HG02852 (cell line): ENCODE results near the gene ZNF48.

Experiments used
- ATAC-seq: cut with Tn5 transposase; IDR thresholded peaks from one replicate; pipeline ENCODE4 v1.9.1; 2021; ENCODE audit warnings: mild to moderate bottlenecking, moderate library complexity; ENCODE audit not compliant: unreplicated experiment

The ZNF48 gene

DNA sequence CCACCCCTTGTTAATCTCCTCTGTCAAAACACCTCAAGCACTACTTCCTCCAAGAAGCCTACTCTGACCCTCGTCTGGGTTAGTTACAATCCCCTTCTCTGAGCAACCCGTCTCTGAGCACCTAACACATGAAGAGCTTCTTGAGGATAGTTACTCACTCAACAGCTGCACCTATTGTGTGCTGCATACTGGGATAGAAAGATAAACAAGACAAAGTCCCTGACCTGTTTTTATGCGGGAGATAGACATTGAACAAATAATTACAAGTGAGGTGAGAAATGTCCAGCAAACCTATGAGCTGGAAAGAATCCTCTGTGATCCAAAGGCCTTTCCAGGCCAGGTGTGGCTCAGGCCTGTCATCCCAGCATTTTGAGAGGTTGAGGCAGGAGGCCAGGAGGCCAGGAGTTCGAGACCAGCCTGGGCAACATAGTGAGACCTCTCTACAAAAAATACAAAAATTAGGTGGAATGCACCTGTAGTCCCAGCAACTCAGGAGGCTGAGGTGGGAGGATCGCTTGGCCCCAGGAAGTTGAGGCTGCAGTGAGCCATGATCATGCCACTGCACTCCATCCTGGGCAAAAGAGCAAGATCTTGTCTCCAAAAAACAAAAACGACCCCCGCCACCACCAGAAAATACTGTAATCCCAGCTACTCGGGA is 6.7 kb downstream of the ZNF48 start:
- no peak for ATAC-seq

DNA sequence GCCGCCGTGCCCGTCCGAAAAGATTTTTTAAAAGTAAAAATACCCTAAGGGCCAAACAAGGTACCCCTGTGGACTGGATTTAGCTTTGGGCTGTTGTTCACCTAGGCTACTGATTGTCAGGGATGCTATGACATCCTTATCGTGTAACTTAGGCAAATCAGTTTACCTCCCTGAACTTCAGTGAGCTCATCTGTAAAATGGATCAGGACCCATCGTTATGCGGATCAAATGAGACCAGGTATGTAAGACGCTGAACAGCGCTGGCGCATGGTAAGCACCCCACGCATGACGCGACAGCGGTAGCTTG is 11.5 kb downstream of the ZNF48 start:
- ATAC-seq, result peak; percentile 4

DNA sequence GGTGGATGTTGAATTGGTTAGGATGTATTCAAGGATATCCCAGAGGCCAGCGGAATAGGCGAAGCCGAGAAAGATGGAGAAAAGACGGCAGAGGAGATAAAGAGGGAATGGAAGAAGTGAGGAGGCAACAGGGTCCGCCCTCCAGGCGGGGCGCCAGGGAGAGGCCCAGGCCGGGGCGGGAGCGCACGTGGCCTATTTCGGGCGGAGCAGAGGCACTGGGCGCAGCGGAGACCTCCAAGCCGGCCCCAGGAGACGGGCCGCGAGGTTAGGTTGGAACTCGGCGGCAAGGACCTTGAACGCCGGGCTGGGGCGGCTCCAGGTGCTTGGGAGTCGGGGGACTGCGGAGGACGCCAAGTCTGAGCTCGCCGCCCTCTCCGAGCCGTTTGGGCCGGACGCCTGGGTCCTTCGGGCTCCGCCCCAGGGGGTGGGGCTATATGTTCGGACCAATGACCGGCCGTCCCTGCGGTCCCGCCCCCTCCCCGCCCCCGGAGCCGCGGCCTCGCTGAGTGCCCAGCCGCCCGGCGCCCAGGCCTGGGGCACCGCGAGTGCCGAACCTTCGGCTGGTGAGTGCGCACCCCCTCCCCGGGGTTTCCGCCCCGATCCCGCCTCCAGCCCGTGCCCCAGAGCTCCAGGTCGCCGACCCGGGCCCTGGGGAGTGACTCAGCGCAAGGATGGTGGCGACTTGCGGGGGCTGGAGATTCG is 12.0 kb downstream of the ZNF48 start, which contains the start of gene ZNF771:
TSS of gene ZNF771 (plus strand) at position 505 of the 702 bp plus-strand sequence. CDS start 448 bp downstream, outside the sequence.
- peak; percentile 76 for ATAC-seq

DNA sequence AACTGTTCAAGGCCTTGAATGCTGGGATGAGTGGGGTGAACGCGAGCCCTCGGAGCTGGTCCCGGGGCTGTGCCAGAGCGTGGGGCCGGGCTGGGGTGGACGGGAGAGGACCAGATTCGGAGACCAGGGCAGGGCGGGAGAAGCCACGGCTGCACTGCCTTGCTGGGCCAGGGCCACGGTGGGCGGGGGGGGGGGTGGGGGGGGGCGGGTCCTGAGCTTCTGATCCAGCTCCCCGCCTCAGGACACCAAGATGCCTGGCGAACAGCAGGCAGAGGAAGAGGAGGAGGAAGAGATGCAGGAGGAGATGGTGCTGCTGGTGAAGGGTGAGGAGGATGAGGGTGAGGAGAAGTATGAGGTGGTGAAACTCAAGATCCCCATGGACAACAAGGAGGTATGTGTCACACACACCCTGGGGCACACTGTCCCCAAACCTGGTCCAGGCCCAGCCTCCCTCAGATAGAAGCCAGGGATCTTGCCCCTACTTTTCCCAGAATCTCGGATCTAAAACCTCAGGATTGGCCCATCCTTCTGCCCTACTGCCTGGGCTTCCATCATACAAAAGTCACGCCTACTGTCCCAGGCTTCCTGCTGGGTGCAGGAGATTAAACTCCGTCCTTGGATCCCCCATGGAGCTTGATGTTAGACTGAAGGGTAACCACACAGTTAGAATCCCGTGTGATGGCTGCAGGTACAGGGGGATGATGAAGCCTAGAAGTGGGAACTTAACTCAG is 12.7 kb downstream of the ZNF48 start:
- no peak for ATAC-seq

DNA sequence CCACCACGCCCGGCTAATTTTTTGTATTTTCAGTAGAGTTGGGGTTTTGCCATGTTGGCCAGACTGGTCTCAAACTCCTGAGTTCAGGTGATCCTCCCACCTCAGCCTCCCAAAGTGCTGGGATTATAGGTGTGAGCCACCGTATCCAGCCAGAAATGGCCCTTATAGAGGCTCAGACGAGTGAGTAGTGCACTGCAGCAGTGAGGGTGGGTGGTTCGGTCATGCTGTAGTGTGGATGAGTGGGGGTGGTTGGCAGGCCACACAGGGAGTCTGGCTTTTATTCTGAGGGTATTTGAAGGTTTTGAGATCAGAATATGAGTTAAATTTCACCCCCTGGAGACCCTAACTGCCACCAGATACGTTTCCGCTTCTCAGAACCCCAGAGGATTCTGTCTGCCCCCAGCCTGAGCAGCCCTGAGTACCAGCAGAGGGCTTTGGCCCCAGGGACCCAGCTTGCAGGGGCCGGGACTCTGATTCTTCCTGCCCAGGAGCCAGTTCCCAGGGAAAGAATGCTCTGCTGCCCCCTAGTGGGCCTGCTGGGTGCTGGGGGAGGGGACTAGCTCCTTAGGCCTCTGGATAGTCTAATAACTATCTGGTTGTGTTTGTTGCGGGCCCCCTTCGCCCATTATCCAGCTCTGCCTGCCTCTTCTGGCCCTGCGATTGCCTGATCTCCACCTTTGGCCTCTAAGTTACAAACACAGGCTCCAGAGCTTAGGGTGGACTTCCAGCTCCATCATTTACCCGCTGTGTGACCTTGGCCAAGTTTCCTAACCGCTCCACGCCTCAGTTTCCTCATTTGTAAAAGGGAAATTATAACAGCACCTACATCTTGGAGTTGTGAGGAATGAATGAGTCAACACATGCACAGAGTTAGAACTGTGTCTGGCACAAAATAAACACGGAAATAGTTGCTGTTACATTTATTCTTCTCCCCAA is 14.2 kb downstream of the ZNF48 start:
- no peak for ATAC-seq

DNA sequence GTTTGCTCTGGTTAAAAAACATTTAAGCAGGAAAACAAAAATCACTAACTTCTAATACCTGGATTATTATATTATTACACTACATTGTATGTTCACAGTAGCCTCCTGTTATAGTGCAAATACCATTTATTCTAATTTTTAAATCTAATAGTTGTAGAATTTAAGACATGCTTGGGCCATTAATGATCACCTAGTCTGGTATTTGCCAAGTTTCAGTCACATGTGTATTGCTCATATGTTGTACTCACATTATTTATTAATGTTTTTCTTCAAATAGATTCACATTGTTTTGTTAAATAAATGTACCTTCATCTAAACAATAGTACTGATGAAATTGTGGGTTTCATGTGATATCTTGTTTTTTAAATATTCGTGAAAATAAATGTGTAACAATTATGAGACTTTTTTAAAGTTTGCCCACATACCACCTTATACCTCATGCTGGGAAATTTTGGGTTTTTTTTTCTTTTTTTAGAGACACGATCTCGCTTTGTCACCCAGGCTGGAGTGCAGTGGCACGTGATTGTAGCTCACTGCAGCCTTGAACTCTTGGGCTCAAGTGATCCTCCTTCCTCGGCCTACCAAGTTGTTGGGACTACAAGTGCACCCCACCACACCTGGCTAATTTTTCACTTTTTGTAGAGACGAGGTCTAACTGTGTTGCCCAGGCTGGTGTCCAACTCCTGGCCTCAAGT is 18.0 kb downstream of the ZNF48 start:
- ATAC-seq, result no peak

DNA sequence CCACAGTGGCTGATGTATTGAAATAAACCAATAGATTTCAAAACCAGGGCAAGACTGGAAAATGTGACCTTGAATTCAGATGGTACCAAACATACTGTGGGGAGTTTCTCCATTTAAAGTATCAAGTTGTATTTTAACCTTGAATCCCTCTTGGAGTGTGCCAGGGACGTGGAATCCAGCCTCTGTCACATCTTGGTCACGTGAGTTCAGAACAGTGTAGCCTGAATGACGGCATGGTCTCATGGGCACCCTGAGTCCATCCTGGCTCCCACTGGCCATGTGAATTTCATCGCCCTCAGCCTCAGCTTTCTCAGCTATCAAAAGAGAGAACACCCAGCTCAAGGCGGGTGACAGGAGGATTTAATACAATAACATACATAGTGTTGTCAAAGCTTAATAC is 18.9 kb downstream of the ZNF48 start:
- no peak for ATAC-seq

DNA sequence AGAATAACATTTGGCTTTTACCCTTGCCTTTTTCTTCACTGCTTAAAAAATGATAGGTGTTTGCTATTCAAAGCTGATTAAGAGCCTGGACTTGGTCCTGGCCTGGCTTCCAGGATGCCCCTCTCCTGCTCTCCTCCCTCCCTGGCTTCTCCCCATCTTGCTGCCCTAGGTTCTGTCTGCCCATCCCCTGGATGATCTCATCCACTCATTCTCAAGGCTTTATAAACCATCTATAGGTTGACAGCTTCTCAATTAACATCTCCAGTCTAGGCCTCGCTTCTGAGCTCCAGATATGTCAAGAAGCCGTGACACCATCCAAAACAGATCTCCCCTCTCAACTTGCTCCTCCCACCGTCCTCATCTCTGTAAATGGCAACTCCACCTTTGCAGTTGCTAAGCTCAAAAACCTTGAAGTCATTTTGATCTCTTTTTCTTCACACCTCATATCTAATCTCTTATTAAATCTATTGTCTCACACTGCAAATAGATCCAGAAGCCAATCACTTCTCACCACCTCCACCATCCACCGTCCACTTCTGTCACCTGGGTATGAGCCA is 20.9 kb downstream of the ZNF48 start:
- no peak for ATAC-seq

DNA sequence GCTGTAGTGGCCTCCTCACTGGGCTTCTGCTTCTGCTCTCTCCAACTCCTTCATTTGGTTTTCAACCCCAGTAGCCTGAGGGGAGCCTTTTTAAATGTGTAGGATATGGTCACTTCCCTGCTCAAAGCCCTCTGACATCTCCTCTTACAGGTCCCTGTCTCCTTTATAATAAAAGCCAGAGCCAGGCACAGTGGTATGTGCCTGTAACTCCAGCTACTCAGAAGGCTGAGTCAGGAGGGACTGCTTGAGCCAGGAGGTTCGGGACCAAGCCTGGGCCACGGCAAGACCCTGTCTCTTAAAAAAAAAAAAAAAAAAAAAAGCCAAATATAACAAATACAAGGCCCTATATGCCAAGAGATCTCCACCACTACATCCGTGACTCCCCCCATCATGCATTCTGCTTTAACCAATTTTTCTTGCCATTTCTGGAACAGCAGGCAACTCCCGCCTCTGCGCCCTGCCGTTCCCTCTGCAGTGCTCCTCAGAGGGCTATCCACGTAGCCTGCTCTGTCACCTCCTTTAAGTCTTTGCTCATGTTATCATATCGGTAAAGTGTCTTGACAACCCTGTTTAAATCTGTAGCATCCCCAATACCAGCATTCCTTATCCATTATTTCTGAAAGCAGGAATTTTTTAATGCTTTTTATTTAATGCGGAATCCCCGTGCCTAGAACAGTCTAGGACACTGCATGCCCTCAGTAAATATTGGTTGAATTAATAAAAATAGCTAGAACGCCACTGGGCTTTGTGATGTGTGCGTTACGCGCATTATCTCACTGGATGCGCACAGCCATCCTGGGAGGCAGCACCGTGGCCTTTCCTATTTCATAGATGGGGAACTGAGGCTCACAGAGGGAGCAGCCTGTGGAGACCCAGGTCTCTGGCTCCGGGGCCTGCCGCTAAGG is 21.7 kb downstream of the ZNF48 start:
- ATAC-seq, result no peak

DNA sequence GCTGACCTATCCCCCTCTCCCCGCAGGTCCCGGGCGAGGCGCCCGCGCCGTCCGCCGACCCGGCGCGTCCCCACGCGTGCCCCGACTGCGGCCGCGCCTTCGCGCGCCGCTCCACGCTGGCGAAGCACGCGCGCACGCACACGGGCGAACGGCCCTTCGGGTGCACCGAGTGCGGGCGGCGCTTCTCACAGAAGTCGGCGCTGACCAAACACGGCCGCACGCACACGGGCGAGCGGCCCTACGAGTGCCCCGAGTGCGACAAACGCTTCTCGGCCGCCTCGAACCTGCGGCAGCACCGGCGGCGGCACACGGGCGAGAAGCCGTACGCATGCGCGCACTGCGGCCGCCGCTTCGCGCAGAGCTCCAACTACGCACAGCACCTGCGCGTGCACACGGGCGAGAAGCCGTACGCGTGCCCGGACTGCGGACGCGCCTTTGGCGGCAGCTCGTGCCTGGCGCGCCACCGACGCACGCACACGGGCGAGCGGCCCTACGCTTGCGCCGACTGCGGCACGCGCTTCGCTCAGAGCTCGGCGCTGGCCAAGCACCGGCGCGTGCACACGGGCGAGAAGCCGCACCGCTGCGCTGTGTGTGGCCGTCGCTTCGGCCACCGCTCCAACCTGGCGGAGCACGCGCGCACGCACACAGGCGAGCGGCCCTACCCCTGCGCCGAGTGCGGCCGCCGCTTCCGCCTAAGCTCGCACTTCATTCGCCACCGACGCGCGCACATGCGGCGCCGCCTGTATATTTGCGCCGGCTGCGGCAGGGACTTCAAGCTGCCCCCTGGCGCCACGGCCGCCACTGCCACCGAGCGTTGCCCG is 22.5 kb downstream of the ZNF48 start:
- ATAC-seq, result peak; percentile 76

DNA sequence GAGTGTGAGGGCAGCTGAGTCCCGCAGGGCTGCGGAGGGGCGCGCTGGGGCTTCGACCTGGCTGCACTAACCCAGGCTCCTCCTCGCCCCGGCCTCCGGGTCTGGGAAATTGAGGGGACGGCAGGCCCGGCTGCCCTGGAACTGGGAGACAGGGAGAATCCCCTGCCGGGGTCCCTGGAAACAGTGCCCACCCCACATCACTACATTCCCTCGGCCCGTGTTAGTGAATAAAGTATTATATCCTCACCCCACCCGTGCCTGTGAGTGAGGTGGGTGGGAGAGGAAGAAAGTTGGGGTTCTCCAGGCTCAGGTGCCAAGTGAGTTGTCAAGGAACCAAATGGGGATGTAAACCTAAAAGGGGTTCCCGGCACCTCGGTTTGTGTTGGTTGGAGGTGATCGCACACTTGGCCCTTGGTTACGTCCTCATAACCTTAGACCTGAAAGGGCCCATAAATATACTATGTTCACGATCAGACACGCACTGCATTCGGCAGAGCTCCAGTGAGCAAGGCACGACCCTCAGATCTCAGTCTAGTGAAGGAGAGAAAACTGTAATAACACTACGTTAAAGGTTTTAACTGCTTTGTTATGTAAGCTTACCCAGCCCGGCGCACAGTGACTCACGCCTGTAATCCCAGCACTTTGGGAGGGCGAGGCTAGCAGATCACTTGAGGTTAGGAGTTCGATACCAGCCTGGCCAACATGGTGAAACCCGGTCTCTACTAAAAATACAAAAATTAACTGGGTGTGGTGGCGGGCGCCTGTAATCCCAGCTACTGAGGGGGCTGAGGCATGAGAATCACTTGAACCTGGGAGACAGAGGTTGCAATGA is 23.3 kb downstream of the ZNF48 start:
- ATAC-seq, result no peak

DNA sequence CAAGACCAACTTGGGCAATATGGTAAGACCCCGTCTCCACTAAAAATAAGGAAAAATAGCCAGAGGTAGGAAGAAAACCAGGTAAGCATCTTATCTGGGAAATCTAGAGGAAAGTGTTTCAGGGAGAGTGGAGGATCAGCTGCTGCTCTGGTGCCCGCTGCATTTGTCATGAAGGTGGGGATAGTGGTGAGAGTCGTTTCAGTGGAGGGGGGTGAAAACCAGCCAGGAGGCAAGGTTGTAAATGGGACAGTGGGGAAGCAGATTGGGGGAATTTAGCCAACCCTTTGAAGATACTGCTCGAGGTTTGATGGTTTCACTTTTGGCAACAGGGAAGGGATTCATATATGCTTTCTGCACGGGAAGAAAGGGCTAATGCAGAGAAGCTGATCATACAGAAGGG is 25.8 kb downstream of the ZNF48 start:
- no peak for ATAC-seq

DNA sequence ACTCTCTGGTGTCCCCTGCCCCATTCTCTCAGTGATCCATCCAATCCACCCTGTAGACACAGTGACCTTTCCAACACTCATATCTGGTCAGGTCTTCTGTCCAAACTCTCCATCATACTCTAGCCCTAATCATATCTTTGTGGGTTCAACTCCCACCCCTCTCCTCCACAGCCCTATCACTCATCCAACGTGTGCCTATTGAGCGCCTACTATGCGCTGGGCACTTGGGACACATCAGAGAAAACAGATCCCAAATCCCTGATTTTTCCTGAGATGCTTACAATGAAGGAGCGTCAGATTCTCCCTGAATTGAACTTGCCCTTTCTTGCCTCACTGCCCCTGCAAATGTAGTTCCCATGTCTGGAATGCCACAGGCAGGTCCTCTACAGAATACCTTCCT is 32.8 kb downstream of the ZNF48 start:
- ATAC-seq, result no peak

DNA sequence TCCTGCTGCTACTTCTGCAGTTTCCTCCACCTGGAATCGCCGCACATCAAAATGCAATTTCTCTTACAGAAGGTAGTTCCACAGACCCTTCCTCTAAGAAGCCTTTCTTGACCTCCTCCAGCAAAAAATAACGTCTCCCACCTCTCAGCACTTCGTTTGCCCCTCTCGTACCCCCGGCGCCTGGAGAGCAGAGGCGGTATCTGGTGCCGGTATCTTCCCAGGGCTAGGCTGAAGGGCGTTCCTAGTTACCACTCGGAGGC is 34.1 kb downstream of the ZNF48 start:
- peak; percentile 13 for ATAC-seq

DNA sequence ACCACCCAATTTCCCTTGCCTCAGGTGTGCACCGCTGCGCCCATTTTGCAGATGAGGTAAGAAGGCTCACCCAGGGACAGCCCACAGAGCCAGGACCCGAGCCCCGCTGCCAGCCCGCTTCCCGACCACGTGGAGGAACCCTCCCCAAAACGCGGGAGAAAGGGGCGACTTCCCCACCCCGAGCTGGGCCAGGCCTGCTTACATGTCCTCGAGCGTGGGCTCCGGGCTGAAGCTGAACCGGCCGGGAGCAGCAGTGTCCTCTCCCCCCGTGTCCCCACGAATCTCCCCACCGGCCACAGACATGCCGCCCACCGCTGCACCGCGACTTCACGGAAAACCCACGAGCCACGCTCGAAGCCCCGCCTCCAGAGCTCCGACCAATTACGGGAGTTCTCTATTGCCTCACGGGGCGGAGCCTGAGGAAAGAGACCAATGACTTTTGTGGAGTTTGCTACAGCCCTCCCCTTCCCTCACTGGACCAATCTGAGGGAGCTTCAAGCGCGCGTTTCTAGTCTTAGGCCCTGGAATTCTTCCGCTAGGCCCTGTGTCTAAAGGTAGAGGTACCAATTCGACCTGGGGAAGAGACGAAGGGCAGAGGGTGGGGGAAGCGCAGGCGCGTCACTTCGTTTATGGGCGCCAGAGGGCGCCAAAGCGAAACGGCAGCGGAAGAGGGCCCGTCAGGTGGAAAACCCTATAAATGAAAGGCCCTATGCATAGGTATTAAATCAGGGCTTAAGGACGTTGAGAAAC is 34.6 kb downstream of the ZNF48 start, which contains the start of gene DCTPP1:
TSS of gene DCTPP1 (minus strand) at position 353 of the 750 bp plus-strand sequence. CDS start at position 303, 50 bp downstream.
- ATAC-seq, result peak; percentile 93

DNA sequence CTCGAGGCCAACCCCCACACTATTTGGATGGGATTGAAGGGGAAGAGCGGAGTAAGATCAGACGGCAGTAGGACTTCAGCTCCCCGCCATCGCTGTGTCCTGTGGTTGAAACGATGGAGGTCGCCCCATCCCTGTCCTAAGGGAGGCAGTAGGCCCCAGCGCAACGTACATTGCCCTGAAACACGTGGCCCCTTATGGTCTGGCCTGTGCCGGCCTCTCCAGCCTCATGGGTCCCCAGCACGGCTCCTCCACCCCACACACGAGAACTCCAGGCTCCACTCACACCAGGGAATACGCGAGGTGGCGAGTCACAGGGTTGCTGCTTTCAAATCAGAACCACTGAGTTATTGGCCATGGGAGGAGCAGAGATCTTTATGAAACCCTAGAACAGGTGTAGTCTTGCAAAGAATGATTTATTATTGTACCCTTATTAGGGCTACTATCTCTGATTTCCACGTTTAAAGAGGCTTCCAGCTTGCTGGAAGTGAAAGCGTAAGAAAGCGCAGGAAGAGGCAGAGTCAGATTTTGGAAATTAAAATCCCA is 35.3 kb downstream of the ZNF48 start:
- peak; percentile 3 for ATAC-seq
